Small intestine (tissue), 7 donors: Measurements from ENCODE around the gene STK31. TPM values are rescaled to one million over a fixed set of nuclear protein-coding genes. Genes with fewer than 3 reads are reported as not detected.
"Not testable (repeated sequence)": the region's sequence is repeated elsewhere in the genome, so short reads cannot be mapped to it uniquely, and the experiment has no call there.

Experiments used
- DNase-seq, 2 donors: peaks; one replicate each; pipeline versions ENCODE4 v3.0.0 to v3.0.0-alpha.2; 2013
- FAIRE-seq: peaks from 2 replicates; lab custom pipeline; 2012; peaks lifted over from hg19 to GRCh38; lab: Jason Lieb, UNC
- H3K27ac ChIP-seq, 3 donors: one replicate each; pipeline ENCODE4 v1.5.1; 2013; ENCODE audit warnings: low read length in 2 of 3, mild to moderate bottlenecking in 2 of 3, control low read depth in 1 of 3, inconsistent platforms in 1 of 3, low read depth in 1 of 3, moderate library complexity in 1 of 3
- H3K27me3 ChIP-seq, 3 donors: one replicate each; pipeline ENCODE4 v1.6.1; 2013; ENCODE audit warnings: low read length in 3 of 3, inconsistent platforms in 1 of 3; ENCODE audit not compliant: control insufficient read depth in 3 of 3, insufficient read depth in 3 of 3
- H3K36me3 ChIP-seq, 3 donors: one replicate each; pipeline ENCODE4 v1.6.1; 2013; ENCODE audit warnings: low read length in 3 of 3, inconsistent platforms in 1 of 3, low read depth in 1 of 3, mild to moderate bottlenecking in 1 of 3, moderate library complexity in 1 of 3; ENCODE audit not compliant: control insufficient read depth in 3 of 3, insufficient read depth in 2 of 3
- H3K4me1 ChIP-seq, 3 donors: one replicate each; pipeline ENCODE4 v1.6.1; 2013; ENCODE audit warnings: low read length in 2 of 3, inconsistent platforms in 1 of 3, low read depth in 1 of 3, mild to moderate bottlenecking in 1 of 3, moderate library complexity in 1 of 3; ENCODE audit not compliant: control insufficient read depth in 3 of 3, insufficient read depth in 2 of 3
- H3K4me3 ChIP-seq, 3 donors: one replicate each; pipeline ENCODE4 v1.5.1; 2013; ENCODE audit warnings: low read length in 3 of 3, control low read depth in 1 of 3, inconsistent platforms in 1 of 3, low read depth in 1 of 3, mild to moderate bottlenecking in 1 of 3, moderate library complexity in 1 of 3
- H3K9me3 ChIP-seq, 2 donors: one replicate each; pipeline ENCODE4 v1.6.1; 2013; ENCODE audit warnings: low read depth in 1 of 2, low read length in 1 of 2; ENCODE audit not compliant: control insufficient read depth in 2 of 2, insufficient read depth in 1 of 2
- WGBS, 3 donors: extraction: QIAGEN DNeasy Blood & Tissue Kit; methylation state at CpG; one replicate each; pipeline ENCODE4 v1.1.7; 2013; 5-methylcytosine and 5-hydroxymethylcytosine counted together
- polyA plus RNA-seq, 4 donors: library from polyadenylated mRNA; stranded (reverse) in 3 of 4; unstranded in 1 of 4; fragments of 200-250 nt in 3 of 4; fragments of 120-200 nt in 1 of 4; gene quantifications; one replicate each; pipeline versions ENCODE4 v1.2.1 to v1.2.3, GENCODE V29; 2013
- donor health status: healthy with polysubstance abuse.
- donor health status: control.
- donor health status: control.
- donor health status: Bipolar disorder and iron deficiency.
- donor health status: healthy.

The STK31 gene
- polyA plus RNA-seq, 4 donors = 0.24 to 1.4 (median 0.43) TPM

DNA sequence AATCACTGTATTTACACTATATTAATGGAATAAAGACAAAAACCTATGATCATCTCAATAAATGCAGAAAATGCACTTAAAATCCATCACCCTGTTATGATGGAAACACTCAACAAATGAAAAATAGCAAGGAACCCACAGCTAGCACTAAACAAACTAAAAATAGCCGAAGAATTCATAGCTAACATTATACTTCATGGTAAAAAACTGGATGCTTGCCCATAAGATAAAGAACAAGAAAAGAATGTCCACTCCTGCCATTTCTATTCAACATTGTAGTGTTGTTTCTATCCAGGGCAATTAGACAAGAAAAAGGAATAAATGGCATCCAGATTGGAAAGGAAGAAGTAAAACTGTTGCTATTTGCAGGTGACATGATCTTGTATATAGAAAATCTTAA, 142.1 kb downstream of the STK31 start:
- FAIRE-seq = no peak
- Histone ChIP-seq H3K9me3 (peaks cover 0 to 4% of the 10 kb centered on the region in 2 donors), H3K36me3 (no peaks in the 10 kb centered on the region), H3K27ac (no peak overlapping the region), H3K4me1 (no peaks in the 10 kb centered on the region), H3K4me3 (no peak overlapping the region), H3K27me3 (no peaks in the 10 kb centered on the region)
- no peak for DNase-seq
- WGBS, 3 donors = 37 to 70% (median 67%) methylated on average over 1 of the region's 1 CpG

DNA sequence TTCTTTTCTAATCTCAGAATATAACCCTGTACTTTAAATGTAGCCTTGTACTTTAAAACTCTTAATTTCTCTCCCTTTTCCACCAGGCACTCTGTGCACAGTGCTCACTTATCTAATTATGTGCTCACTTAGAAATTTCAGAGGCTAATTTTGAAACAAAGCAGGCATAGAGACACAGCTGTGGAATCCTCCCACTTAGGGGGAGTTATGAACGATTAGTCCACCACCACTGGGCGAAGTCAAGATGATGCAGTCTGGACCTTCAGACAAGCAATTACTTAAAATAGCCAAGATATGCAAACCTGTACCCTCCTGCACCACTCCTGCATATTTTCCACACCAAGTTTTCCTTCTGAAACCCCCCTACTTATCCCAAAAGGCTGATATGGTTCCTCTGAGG, 143.0 kb downstream of the STK31 start:
- DNase-seq (no peak), FAIRE-seq (no peak)
- Histone ChIP-seq H3K4me1 (no peaks in the 10 kb centered on the region), H3K9me3 (peaks cover 0 to 4% of the 10 kb centered on the region in 2 donors), H3K4me3 (no peak overlapping the region), H3K27ac (no peak overlapping the region), H3K27me3 (no peaks in the 10 kb centered on the region), H3K36me3 (no peaks in the 10 kb centered on the region)
- WGBS, 3 donors = 49 to 72% (median 68%) methylated on average over 2 of the region's 2 CpGs

DNA sequence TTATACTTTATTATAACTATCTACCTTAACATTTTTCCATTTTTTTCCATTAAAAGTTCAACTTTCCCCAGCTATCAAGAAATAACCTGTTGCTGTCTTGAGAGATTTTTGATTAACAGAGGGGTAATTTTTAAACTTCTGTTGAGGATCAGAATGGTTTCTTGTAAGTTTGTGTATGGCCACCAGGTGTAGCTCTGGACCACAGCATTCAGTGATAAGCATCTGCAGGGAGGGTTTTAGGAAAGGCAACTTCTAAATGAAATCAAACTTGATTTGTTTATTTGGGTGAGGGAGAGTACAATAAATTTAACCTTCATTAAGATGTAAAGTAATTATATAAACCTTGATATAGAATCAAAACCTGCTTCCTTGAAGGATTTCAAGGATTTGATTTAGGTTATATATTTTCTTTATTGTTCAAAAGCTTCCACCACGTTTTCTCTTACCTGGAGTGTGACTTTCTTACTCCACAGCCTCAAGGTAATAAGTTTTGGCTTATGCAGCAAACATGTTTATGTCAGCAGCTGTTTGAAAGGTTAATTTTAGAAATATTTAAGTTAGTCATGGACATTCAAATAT, 153.3 kb downstream of the STK31 start:
- 41 to 52% (median 50%) methylated on average over 1 of the region's 1 CpG for WGBS, 3 donors
- Histone ChIP-seq H3K36me3 (no peaks in the 10 kb centered on the region), H3K27ac (no peak overlapping the region), H3K4me3 (no peak overlapping the region), H3K27me3 (no peaks in the 10 kb centered on the region), H3K4me1 (no peaks in the 10 kb centered on the region), H3K9me3 (peaks cover 0 to 2% of the 10 kb centered on the region in 2 donors)
- DNase-seq (peak; percentile 26 to 29), FAIRE-seq (no peak)

DNA sequence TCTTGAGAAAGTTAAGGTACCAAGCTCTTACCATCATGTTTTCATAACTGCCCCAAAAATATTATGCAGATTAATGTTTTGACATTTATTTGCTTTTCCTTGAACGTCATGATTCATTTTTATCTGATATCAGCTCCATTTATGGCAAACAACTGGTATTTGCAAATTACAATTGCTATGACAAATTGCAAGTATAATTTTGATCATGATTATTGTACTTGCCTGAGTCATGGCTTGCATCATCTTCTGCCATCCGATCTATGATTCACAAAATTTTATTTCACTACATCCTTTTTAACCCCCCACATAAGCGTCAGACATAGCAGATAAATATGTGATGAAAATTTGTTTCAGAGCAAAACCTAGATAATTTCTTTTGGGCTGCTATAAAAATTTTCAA, 155.0 kb downstream of the STK31 start:
- H3K9me3 ChIP-seq = peaks cover 0 to 2% of the 10 kb centered on the region in 2 donors
- no peaks in the 10 kb centered on the region for H3K4me1 ChIP-seq
- FAIRE-seq (no peak), DNase-seq (no peak)
- H3K4me3 ChIP-seq = no peak overlapping the region
- H3K27me3 ChIP-seq = no peaks in the 10 kb centered on the region
- WGBS, 3 donors = 13 to 49% (median 41%) methylated on average over 3 of the region's 3 CpGs
- H3K36me3 ChIP-seq = no peaks in the 10 kb centered on the region
- H3K27ac ChIP-seq = no peak overlapping the region

DNA sequence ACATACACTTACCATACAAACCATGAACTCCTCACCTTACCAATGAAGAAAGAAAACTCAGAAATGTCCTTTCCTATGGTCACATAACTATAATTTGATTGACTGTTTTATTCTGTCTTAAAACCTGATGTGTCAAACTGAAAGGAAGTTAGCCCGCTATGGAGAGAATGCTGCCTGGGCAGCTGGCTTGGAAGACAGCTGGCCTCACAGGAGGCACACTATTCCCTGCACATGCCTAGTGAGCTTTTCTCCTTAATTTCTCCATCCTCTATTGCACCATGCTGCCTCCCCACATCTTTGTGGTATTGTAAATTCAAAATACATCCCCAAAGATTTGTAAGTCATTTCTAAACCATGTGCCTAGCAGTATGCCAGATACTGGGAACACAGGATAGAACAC, 163.3 kb downstream of the STK31 start:
- FAIRE-seq = no peak
- 71 to 86% (median 81%) methylated on average over 1 of the region's 1 CpG for WGBS, 3 donors
- no peaks in the 10 kb centered on the region for H3K9me3 ChIP-seq

DNA sequence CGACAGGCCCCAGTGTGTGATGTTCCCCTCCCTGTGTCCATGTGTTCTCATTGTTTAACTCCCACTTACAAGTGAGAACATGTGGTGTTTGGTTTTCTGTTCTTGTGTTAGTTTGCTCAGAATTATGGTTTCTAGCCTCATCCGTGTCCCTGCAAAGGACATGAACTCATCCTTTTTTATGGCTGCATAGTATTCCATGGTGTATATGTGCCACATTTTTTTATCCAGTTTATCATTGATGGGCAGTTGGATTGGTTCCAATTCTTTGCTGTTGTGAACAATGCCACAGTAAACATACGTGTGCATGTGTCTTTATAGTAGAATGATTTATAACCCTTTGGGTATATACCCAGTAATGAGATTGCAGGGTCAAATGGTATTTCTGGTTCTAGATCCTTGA, 166.5 kb downstream of the STK31 start:
- not testable (repeated sequence) for DNase-seq, H3K9me3 ChIP-seq, H3K4me3 ChIP-seq, H3K36me3 ChIP-seq, H3K27ac ChIP-seq, FAIRE-seq, H3K4me1 ChIP-seq, H3K27me3 ChIP-seq
- 67 to 86% (median 68%) methylated on average over 3 of the region's 3 CpGs for WGBS, 3 donors

More for the DNA sequence above, 163.3 kb downstream of the STK31 start:
- Histone ChIP-seq H3K27me3 (no peaks in the 10 kb centered on the region), H3K27ac (no peak overlapping the region), H3K4me1 (no peaks in the 10 kb centered on the region), H3K36me3 (no peaks in the 10 kb centered on the region), H3K4me3 (no peak overlapping the region)
- DNase-seq = no peak

Other genes with a start within 250 kb of the STK31 start
- gene IGF2BP3, start 239.7 kb upstream of the STK31 start, polyA plus RNA-seq = 10 to 100 TPM in 1 of 4 donors, under 1 TPM in 1, not detected in 2; 0.75 to 66.3 TPM
- 100 to 1,000 TPM in 1 of 4 donors, 10 to 100 TPM in 3; 35.4 to 150 (median 47.3) TPM for gene TRA2A, start 178.2 kb upstream of the STK31 start, polyA plus RNA-seq
- gene CCDC126, start 112.8 kb upstream of the STK31 start, polyA plus RNA-seq = 10 to 100 TPM in 1 of 4 donors, 1 to 10 TPM in 3; 8.1 to 18.4 (median 8.5) TPM
- 10 to 100 TPM in 3 of 4 donors, 1 to 10 TPM in 1; 9.7 to 16.2 (median 12.0) TPM for gene FAM221A, start 30.0 kb upstream of the STK31 start, polyA plus RNA-seq